ENCODE results near the gene KANK4. TPM values are rescaled to one million over a fixed set of nuclear protein-coding genes. Genes with fewer than 3 reads are reported as not detected.
A peak's percentile ranks its signal among the peaks of the same experiment; 100 is the strongest.

The KANK4 gene
- total RNA-seq, 4 donors from 2014 or later: 28.5 to 48.2 (median 45.7) TPM

DNA sequence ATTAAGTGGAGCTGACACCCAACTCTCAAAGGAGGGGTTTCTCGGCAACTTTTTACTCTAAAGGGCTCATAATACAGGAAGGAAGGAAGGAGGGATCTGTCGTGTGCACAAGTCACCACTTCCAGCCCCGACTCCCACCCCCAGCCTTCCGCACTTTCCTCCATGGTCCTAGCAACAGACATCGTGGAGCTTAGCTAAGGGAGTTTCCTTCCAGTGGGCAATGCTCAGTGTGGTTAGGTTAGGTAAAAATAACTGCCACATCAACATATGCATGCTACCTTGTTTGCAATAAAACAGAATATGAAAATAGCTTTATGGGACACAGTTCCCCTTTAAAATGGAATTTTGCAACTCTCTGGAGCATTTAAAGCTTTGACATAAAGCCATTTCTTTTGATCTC is 35.2 kb downstream of the KANK4 start:
- Histone ChIP-seq H3K36me3 (peaks cover 0 to 12% (median 0%) of the 10 kb centered on the region in 3 donors), H3K27ac (peak overlapping the region in 2 of 4 donors; percentile 51 to 56), H3K27me3 (no peaks in the 10 kb centered on the region), H3K9me3 (no peaks in the 10 kb centered on the region), H3K4me1 (peaks cover 0 to 83% (median 20%) of the 10 kb centered on the region in 4 donors), H3K4me3 (no peak overlapping the region)
- 22 to 35% methylated on average over 5 of the region's 5 CpGs for WGBS, 2 donors
- no peak for DNase-seq (ENCODE audit: low spot score in 2 of 2)
- TF ChIP-seq POLR2A (IDR thresholded peaks at IDR 0.05) (no peak), EP300 (IDR thresholded peaks at IDR 0.05) (no peak)
- TF ChIP-seq, protein P1, sequence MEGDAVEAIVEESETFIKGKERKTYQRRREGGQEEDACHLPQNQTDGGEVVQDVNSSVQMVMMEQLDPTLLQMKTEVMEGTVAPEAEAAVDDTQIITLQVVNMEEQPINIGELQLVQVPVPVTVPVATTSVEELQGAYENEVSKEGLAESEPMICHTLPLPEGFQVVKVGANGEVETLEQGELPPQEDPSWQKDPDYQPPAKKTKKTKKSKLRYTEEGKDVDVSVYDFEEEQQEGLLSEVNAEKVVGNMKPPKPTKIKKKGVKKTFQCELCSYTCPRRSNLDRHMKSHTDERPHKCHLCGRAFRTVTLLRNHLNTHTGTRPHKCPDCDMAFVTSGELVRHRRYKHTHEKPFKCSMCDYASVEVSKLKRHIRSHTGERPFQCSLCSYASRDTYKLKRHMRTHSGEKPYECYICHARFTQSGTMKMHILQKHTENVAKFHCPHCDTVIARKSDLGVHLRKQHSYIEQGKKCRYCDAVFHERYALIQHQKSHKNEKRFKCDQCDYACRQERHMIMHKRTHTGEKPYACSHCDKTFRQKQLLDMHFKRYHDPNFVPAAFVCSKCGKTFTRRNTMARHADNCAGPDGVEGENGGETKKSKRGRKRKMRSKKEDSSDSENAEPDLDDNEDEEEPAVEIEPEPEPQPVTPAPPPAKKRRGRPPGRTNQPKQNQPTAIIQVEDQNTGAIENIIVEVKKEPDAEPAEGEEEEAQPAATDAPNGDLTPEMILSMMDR (IDR thresholded peaks at IDR 0.05): no peak

DNA sequence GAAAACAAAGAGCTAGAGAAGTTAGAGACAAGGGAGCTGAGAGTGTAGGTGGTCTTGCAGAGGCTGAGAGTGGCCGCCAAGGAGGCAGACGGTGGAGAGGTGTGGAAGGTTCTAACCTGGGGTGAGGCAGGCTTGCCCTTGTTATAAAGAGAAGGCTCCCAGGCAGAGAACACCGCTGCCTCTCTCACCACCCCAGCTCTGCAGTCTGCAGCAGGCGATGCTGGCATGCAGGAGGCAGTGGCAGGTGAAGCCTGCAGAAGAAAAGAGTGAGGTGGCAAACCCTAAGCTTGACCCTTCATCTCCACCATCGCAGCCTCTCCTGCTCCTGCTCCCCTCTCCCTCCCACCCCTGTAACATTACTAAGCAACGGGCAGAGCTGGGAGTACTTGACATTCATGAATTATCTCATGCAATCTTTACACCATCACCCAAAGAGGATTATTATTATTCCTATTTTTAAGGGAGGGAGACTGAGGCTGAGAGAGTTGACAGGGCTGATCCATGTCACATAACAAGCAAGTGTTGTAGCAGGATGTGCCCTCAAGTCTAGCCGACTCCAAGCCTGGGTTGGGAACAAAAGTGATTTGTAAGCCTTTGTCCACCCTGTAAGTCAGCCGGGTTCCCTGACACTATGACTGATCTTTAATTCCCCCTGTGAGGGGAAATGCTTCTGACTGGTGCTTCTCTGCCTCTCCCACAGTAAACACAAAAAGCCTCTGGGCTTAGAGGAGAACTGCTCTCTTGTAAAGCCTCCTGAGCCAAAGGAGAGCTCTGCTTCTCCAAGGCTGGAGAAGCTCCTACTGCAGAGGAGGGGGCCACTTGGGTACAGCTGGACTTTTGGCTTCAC is 36.1 kb downstream of the KANK4 start:
- 43 to 44% methylated on average over 8 of the region's 8 CpGs for WGBS, 2 donors
- peaks cover 0 to 12% (median 0%) of the 10 kb centered on the region in 3 donors for H3K36me3 ChIP-seq
- no peak for TF ChIP-seq POLR2A (IDR thresholded peaks at IDR 0.05)
- TF ChIP-seq EP300 (IDR thresholded peaks at IDR 0.05): no peak
- TF ChIP-seq, protein P1 (IDR thresholded peaks at IDR 0.05): no peak
- no peaks in the 10 kb centered on the region for H3K27me3 ChIP-seq
- H3K4me3 ChIP-seq: no peak overlapping the region
- peaks cover 0 to 79% (median 19%) of the 10 kb centered on the region in 4 donors for H3K4me1 ChIP-seq
- peak overlapping the region in 3 of 4 donors; percentile 25 to 56 (median 51) for H3K27ac ChIP-seq
- no peaks in the 10 kb centered on the region for H3K9me3 ChIP-seq
- no peak for DNase-seq (ENCODE audit: low spot score in 2 of 2)

DNA sequence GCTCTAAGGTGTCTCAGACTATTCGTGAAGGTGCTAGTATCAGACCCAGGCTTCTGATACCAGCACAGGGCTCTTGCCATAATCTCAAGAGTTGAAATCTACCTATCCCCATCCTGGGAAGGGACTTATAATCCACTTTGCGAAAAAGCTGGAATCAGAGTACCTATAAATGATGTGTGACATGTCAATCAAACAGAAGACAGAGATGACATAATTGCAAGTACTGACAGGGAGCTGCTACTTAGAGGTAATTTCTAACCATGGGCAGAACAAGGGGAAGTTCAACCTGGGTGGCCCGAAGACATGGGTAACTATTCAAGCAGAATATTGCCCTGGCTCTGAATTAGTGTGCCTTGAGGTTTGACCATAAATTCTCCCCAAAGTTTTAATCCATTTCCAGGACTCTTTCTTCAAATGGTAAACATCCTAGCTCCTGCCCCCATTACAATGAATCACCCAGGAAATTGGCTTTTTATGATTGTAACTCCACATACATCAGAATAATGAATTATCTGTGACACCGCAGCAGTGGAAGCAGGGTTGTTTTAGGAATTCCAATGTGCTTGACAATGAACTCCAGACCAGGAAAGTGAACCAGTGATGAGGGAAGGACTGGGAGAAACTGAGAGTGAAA is 37.2 kb downstream of the KANK4 start:
- H3K4me3 ChIP-seq: no peak overlapping the region
- peaks cover 0 to 5% (median 0%) of the 10 kb centered on the region in 4 donors for H3K9me3 ChIP-seq
- TF ChIP-seq POLR2A (IDR thresholded peaks at IDR 0.05) (no peak), EP300 (IDR thresholded peaks at IDR 0.05) (no peak)
- TF ChIP-seq, protein P1 (IDR thresholded peaks at IDR 0.05): no peak
- no peaks in the 10 kb centered on the region for H3K27me3 ChIP-seq
- DNase-seq (ENCODE audit: low spot score in 2 of 2): no peak
- peaks cover 0 to 22% (median 0%) of the 10 kb centered on the region in 3 donors for H3K36me3 ChIP-seq
- WGBS, 2 donors: 76 to 82% methylated on average over 4 of the region's 4 CpGs
- peak overlapping the region in 2 of 4 donors; percentile 26 to 51 for H3K27ac ChIP-seq
- peaks cover 0 to 68% (median 16%) of the 10 kb centered on the region in 4 donors for H3K4me1 ChIP-seq

DNA sequence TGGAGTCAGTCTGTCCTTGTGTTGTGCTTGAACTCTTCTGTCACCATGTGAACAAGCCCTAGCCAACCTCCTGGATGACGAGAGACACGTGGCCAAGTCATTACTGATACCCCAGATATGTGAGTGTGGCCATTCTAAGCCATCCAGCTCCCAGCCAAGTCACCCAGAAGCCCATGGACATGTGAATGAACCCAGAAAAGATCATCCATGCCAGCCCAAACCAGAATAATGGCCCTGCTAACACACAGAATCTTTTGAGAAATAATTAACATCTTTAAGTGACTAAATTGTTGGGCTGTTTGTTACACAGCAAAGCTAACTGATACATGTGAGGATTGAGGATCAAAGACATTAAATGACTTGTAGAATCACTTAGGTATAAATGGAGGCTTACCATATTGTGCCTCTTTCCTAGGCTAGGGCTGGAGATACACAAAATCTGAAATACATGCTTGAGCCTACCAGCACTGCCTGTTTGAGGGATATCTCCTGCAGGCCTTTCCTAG is 38.2 kb downstream of the KANK4 start:
- peak overlapping the region in 3 of 4 donors; percentile 5 to 75 (median 18) for H3K27ac ChIP-seq
- DNase-seq (ENCODE audit: low spot score in 2 of 2): no peak
- 63 to 77% methylated on average over 2 of the region's 2 CpGs for WGBS, 2 donors
- peaks cover 0 to 5% (median 0%) of the 10 kb centered on the region in 4 donors for H3K9me3 ChIP-seq
- peaks cover 0 to 57% (median 12%) of the 10 kb centered on the region in 4 donors for H3K4me1 ChIP-seq
- TF ChIP-seq, protein P1 (IDR thresholded peaks at IDR 0.05): no peak
- TF ChIP-seq POLR2A (IDR thresholded peaks at IDR 0.05) (no peak), EP300 (IDR thresholded peaks at IDR 0.05) (no peak)
- no peak overlapping the region for H3K4me3 ChIP-seq
- H3K36me3 ChIP-seq: peaks cover 0 to 29% (median 0%) of the 10 kb centered on the region in 3 donors
- no peaks in the 10 kb centered on the region for H3K27me3 ChIP-seq
